NCI-H146 (cell line): ENCODE measurements around the gene PTPRT.

ENCODE experiments used
- DNase-seq: peaks from one replicate; lab custom pipeline; 2025; lab: John Stamatoyannopoulos, UW

Gene PTPRT

DNA sequence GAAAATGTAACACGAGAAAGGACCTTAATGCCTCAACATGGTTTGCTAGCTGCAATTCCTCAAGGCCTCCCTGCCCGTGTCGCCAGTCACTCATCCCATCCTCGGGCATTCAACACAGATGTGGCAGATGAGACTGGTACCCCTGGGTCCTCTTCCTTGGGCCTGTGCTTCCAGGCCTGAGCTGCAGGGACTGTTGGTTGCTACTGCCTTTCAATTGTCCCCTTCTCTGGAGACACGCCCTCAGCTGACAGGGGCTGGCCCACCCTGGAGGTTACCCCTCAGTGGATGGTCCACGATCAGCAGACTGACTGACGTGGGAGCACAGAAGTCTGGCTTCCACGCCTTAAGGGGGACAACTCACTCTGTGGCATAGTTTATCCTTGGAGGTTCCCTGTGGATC, 1076.5 kb downstream of the PTPRT start:
- DNase-seq: no peak

DNA sequence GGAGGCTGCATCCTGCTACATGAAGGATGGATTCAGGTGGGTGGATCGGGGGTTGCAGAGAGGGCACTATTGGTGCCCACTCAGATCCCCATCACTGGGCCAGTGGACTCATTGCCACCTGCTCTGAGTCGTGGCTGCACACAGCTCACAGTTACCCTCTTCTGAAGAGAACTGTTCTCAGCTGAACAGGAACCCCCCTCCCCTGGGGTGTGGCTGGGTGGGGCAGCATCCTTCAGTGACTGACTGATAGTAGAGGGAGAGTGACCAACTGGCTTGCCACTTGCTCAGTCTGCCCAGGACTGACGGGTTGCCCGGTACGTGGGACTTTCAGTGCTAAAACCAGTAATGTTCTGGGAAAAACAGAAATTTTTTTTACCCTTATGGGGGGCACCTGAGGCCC, 1077.5 kb downstream of the PTPRT start:
- no peak for DNase-seq

DNA sequence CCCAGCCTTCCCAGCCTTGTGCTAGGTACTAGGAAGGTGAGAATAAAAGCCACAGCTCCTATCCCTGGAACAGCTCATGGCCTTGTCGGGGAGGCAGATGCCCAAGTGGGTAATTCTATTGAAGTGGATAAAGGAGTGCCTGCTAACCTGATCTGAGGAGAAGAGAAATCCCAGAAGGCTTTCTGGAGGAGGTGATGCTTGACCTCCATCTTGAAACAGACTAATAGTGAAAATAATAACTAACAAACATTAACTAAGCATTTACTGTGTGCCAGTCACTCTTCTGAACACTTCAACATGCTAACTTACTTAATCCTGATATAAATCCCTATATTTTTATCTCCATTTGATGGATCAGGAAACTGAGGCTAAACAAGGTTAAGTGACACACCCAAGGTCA, 1078.4 kb downstream of the PTPRT start:
- DNase-seq: no peak

DNA sequence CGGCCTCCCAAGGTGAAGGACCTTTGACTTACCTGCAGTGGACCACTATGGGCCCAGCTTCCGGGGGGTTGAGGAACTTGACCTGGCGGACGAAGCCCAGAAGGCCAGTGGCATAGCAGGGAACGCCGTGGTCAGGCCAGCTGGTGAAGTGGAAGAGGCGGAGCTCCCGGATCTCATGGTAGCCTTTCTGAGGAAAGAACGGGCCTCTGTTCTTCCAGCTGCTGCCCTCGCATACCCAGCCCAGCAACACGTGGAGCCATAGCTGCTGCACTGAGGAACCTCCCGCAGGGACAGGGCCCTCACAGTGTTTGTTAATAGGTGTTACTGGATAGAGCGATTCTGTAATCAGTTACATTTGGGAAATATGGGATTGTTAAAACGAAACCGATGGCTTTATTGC, 1079.4 kb downstream of the PTPRT start:
- DNase-seq: no peak

DNA sequence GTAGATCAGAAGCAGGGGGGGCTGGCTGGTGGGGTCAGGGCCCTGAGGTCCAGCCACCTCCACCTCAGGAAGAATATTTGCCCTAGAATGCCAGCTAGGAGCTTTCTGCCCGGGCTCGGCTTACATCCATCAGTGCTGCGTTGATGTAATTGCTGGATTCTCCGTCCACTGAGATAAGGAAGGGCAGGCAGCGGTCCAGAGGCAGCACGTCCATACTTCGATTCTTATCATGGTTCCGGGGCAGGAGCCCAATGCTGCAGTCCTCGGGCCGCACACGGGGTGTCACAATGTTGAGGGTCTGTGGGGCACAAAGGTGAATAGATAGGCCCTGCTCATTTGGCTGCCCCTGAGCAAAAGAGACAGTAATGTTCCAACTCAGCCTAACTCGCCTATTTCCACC, 1087.7 kb downstream of the PTPRT start:
- DNase-seq: no peak

DNA sequence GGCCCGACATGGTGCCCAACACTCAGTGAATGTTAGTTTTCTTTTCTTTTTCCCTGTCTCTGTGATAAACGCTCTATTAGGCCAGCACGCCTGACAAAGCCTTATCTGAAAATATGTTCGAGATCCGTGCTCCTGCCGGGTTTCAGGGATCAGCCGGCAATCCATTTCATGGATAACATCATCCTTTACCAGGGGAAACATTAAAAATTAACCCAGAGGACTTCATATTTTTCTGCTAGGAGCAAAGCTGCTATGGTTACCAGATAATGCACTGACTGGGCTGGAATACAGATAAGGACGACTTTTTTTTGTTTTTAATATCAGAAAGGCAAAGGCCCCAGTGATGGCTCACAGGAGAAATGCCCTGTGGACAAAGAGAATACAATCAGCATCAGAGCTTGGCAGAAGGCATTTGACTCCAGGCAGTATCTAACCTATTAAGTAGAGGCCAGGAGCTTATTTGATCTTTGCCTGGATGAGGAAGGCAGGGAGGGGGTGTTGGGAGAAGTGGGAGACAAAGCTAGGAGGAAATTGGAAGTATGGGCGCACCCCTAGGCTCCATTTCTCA, 1089.5 kb downstream of the PTPRT start:
- no peak for DNase-seq

DNA sequence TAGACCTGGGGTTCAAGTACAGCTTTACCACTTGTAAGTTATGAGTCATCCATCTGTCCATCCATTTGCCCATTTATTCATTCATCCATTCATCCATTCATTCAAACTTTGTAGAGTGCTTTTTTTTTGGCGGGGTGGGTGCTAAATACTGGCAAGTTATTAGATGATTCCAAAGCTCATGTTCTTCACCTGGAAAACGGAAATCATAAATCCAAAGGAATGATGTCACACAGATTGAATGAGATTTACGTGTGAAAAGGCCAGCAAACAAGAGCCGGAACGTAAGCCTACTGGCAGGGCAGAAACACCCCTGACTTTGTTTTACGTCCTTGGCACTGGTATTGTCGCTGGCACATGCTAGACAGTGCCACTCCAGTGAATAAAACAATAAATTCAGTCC, 1090.6 kb downstream of the PTPRT start:
- no peak for DNase-seq

DNA sequence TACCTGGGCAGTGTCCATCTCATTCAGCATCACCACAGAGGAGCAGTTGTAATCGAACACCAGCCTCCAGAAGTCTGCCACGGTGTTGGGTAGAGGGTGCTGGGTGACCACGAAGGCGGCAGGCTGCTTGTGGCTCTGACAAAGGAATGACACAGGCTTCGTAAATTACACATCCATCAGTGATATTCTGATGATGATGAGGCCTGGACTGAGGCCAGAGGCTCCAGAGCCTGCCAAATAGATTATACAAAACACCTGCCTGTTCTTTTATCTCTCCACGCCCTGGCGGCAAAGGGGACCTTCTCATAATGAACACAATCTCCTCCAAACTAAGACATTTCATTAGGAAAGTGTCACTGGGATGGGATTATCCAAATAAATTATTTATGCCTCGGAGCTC, 1091.3 kb downstream of the PTPRT start:
- DNase-seq: peak; percentile 32

DNA sequence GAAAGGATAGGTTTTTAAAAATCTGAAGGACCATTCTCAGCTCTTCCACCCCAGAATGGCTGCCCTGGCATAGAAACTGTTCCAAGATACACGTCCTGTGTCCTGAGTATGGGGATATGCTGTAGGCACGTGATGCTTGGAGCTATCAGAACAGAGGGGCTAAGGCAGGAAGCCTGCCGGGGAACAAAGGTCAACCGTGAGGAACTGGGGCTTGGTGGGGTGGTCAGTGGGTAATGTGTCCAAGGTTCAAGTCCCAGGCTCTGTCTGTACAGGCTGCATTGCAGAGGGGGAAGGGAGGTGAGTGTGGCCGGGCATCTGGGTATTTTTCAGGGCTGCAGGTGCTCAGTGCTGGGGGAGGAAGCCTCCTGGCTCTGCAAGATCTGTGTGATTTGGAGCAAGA, 1092.0 kb downstream of the PTPRT start:
- no peak for DNase-seq

DNA sequence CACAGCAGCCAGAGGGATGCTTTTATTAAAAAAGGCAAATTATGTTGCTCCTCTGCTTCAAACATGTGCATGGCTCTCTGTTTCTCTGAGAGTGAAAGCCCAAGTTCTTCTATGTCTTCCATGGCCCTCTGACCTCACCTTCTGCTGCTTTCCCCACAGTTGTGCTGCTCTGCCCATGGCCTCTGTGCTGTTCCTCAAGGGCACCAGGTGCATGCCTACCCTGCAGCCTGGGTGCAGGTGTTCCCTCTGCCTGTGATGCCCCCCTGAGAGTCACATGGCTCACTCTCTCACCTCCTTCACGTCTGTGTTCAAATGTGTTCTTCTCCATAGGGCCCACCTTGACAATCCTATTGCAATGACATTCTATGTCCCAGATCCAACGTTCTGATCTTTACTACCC, 1094.5 kb downstream of the PTPRT start:
- no peak for DNase-seq

DNA sequence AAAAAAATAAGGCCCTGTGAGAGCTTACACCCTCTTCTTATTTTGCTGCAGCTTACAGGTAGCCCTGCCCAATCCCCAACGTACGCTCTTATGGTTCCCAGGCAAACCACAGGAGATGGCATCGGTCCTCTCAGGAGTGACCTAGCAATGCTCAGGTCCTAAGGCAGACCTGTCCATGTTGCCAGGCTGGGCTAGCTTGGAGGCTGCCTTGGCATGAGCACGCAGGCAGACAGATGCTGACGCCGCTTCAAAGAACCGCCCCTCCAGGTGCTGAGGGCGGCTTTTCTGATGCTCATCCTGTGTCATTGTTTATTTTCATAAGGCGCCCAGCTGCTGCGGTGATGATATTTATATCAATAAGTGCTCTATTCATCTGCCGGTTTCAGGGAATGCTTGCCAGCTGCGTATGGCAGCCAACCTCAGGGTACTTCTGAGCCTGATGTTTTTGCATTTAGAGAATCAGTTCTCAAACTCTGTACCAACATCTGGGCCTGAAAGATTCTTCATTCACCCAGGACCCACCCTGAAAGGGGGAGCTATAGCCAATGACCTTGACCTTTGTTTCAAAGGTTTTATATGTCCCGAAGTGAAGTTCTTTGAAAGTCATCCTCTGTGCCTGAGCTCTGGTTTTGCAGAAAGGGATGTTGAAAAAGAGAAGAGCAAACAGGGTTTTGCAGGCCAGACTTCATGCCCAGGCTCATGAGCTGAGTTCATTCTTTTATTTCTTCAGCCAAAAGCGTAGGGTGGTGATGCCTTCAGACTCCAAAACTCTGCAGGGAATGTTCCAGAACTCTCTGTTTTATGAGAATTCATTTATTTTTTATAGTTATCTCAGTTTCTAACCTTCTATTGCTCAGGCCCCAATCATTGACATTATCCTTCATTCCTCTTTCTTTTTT, 1095.9 kb downstream of the PTPRT start:
- no peak for DNase-seq

DNA sequence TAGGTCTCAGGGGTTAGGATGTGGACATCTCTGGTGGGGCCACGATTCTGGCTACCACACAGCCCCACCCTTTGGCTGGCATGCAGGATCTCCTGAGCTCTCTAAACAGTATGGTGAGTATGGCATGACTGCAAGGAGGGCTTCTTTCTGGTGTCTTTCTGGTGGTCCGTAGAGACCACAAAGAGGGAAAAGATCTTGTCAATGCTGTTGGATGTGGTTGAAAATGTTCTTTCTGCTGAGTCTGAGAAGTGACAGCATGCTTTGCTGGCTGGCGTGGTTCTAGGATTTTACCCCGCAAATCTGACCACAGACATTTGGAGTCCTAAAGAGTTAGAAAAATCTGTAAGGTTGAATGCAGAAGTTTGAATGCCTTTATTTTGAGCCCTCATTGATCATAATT, 1096.7 kb downstream of the PTPRT start:
- no peak for DNase-seq

DNA sequence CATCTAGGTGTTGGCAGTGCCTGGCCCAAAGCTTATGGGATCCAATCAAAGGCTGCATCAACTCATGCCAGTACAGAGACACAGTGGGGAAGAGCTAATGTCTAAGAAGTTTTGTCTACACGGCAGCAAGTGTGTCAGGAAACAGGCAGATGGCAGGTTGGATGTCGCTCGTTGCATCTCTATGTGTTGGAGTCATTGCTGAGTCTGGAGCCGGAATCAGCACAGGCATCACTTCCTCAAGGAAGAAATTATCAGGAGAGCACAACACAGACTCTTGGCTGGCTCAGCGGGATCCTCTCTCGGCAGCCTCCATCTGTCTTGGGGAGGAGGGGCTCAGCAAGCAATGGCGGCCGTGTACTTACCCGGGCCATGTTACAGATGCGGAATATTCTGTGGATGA, 1104.3 kb downstream of the PTPRT start:
- DNase-seq: no peak

DNA sequence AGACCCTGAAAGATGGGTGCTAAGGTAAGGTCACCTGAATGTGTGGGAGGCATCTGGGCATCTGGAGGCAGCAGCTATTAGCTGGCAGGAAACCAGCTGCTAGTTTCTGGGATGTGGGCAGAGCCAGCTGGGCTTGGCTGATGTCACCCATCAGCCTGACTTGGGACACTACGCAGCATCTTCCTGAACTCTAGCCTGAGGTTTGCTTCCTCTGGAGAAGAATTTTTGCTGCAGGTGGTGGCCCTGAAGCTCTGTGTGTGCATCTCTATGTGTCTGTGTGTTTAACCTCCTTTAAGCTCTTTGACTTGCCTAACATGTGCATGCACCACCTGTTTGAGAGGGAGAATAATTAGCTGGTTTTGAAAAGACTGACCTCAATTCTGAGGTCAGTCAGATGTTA, 1106.4 kb downstream of the PTPRT start:
- DNase-seq: no peak

DNA sequence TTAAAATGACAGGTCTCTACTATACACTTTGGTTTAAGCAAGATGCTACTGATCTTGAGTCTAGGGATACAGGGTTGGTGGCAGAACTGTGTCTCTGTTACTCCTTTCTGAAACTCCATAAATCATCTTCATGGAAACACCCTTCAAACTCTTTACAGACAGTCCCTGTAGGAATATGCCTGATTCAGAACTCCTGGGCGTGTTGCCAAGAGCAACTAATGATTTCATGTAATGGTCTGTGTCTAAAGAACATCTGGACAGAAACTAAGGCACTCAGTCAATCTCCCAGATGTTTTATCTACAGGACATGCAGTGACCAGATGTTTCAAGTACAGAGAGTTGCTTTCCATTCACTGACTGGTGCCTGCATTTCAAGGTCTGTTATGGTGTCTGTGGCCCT, 1107.1 kb downstream of the PTPRT start:
- no peak for DNase-seq

DNA sequence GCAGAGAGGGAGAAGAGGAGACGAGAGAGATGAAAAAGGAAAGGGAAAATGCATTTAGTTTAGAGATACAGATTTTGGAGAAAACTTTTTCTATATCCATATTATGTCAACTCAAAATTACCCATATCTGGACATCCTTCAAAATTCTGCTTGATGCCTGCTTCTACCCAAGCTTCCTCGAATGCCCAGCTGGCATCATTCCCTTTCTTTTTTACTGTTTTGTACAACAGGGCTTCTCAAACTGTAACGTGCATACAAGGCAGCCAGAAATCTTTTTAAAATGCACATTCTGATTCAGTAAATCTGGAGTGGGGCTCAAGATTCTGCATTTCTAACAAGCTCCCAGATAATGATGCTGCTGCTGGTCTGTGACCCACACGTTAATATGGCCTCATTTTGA, 1108.8 kb downstream of the PTPRT start:
- no peak for DNase-seq

DNA sequence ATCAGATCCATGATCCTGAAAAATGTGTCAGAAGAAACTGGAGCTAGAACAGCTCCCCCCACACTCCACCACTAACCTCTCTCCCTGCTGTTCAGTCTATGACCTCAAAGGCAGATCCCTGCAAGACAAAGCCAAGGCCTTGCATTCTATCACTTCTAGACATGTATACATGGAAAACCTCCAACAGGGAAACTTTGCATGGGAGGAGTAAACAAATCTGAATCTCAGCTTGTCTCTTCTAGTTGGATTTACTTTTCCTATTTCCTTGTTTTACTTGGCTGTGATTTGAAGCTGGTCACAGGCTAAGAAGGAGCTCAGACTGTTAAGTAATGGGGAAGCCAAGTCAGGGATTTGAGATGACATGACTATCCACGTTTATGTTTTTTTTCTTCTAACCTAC, 1114.8 kb downstream of the PTPRT start:
- DNase-seq: no peak

DNA sequence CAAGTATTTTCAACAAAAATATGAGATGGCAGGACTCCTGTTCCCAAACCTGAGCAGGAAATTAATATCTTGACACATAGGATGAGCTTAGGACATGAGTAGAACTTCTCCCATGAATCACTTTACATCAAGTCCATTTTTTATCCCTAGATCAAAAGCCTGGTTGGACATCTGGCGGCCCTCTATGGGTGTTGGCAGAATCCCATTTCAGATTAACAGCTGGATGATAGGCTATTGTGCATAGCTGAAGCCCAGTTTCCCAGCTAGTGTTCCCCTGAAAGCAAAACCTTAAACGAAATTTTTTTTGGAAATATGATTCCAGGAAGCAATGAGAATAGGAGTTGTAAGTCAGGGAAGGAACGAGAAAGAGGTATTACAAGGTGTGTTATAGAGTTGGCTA, 1122.1 kb downstream of the PTPRT start:
- DNase-seq: no peak

DNA sequence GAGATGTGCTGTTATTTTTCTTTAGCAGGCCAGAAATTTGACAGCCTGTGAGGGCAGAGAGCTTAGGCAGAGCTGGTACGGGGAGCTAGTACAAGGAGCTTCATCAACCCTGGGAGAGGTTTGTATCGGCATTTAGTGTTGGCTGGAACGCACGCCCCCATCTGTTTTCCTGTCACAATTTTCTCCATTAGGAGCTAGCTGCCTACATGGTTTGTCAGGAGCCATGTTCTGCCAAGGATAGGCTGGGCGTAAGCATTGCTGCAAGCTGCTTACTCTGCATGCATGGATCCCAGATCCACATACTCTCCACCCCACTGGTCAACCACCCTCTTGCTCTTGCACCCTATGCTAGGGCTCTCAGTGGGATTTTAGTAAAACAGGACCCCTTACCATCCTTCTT, 1122.5 kb downstream of the PTPRT start:
- no peak for DNase-seq

DNA sequence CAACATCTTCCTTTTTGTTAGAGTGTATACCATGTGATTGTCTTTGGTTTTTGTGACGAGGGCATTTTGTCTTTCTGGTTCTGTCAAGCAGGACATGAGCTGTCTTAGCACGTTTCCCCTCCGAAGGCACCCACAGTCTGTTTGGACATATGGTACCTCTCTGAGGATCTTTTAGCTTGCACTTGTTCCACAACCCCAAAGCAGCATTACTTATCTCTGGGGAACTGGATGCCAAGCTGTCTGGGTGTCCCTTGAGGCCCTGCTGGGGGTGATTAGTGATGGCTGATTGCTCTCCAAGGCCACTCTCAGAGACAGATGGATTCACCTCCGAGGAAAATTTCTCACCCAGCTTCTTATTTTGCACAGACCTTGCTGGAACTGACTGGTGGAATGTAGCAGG, 1126.6 kb downstream of the PTPRT start:
- no peak for DNase-seq

DNA sequence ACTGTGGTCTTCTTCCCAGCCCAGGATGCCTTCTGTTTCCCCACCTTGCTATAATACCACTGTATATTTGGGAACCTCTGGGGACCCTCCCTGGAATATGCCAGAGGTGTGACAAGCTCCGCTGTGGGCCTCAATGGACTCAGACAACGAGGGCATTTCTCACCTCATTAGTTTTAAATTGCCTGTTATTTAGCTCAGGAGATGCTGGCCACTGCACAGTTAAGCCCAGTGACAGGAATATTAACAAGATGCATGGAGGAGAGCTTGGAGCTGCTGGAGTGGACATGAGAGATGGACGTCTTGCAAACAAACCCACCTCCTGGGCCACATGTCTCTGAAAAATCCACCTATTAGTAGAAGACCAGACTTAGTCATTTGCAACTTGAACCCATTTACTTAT, 1136.4 kb downstream of the PTPRT start:
- no peak for DNase-seq

DNA sequence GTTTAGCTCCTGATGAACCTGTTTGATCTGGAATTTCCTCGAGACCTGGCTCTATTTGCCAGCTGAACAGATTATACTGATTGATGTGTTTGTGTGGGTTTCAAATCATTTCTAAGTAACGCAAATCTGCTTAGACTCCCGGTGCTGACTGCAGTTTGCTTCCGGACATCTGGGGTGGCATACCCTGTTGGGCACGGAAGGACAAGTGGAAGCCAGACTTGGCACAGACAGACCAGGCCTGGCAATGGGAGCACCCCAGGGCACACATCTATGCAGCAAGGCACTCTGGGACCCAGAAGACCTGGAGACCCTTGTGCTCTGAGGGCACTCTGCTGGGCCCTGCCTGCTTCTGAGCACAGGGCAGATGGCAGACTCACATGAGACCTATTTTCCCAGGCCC, 1137.8 kb downstream of the PTPRT start:
- DNase-seq: no peak

DNA sequence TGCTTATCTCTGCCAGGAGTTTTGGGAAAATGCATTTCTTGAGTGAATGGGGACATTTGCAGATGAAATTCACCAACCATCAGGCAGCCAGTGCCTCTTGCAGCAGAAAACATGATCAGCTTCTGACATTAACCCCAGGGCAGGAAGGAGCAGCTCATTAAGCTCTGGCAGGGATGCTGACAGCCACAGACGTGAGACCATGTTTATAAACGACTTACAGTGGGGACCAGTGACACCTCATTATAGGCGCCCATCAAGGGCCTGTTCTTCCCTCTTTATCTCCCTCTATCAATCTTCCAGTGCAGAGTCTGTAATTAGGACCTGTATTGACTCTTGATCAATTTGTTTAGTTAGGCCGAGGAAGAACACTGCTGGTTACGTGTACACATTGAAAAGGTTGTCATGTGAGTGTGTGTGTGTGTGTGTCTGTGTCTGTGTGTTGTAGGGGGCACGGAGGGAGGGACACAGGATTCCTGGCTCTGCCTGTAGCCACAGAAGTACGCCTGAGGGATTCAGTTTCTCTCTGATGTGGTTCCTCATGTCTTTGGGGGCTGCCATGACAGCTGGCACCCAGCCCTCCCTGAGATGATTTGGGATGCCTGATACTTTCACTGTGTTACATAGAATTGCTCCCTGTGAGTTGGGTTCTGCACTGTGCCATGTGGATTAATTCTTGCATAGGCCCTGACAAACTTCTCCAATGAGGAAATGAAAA, 1143.2 kb downstream of the PTPRT start:
- no peak for DNase-seq
